Retina (tissue), 1 donor: Measurements from ENCODE around the gene ENDOG.
"Not testable (repeated sequence)": the region's sequence is repeated elsewhere in the genome, so short reads cannot be mapped to it uniquely, and the experiment has no call there.

Experiments used
- DNase-seq: peaks from one replicate; pipeline ENCODE4 v3.0.0-alpha.2; 2016

ENDOG gene

GRCh38 chr9:128829477-128830251 is 11.4 kb downstream of the ENDOG start, which contains the start of gene SPOUT1:
TSS of gene SPOUT1 (minus strand) at chr9:128829794. CDS start at chr9:128829780, 14 bp downstream.
- peak; percentile 97 for DNase-seq

- DNase-seq: no peak
Observed at GRCh38 chr9:128833696-128834095, 15.4 kb downstream of the ENDOG start.

- no peak for DNase-seq
Observed at GRCh38 chr9:128835246-128836210, 17.2 kb downstream of the ENDOG start.

- no peak for DNase-seq
Observed at GRCh38 chr9:128836509-128837145, 18.3 kb downstream of the ENDOG start.

- no peak for DNase-seq
Observed at GRCh38 chr9:128838338-128838737, 20.0 kb downstream of the ENDOG start.

- no peak for DNase-seq
Observed at GRCh38 chr9:128840524-128840923, 22.2 kb downstream of the ENDOG start.

- DNase-seq: no peak
Observed at GRCh38 chr9:128841694-128842492, 23.6 kb downstream of the ENDOG start.

GRCh38 chr9:128843171-128843570 is 24.9 kb downstream of the ENDOG start:
- not testable (repeated sequence) for DNase-seq

- DNase-seq: no peak
Observed at GRCh38 chr9:128845186-128845931, 27.1 kb downstream of the ENDOG start.

GRCh38 chr9:128846680-128847030 is 28.4 kb downstream of the ENDOG start:
- DNase-seq: no peak

- DNase-seq: no peak
Observed at GRCh38 chr9:128847803-128848202, 29.5 kb downstream of the ENDOG start.

GRCh38 chr9:128851024-128851423 is 32.7 kb downstream of the ENDOG start:
- DNase-seq: not testable (repeated sequence)

GRCh38 chr9:128851779-128852600 is 33.7 kb downstream of the ENDOG start:
- DNase-seq: peak; percentile 35

- not testable (repeated sequence) for DNase-seq
Observed at GRCh38 chr9:128852646-128853045, 34.3 kb downstream of the ENDOG start.

- not testable (repeated sequence) for DNase-seq
Observed at GRCh38 chr9:128854454-128854853, 36.2 kb downstream of the ENDOG start.

GRCh38 chr9:128858476-128858875 is 40.2 kb downstream of the ENDOG start:
- not testable (repeated sequence) for DNase-seq

GRCh38 chr9:128860937-128861336 is 42.6 kb downstream of the ENDOG start:
- DNase-seq: no peak

GRCh38 chr9:128861501-128861900 is 43.2 kb downstream of the ENDOG start:
- no peak for DNase-seq

- DNase-seq: no peak
Observed at GRCh38 chr9:128862401-128862851, 44.1 kb downstream of the ENDOG start.

GRCh38 chr9:128863647-128864046 is 45.3 kb downstream of the ENDOG start:
- peak; percentile 80 for DNase-seq
